Stimulated activated CD4-positive, alpha-beta T cell treated with anti-CD3 and anti-CD28 coated beads, Interleukin-4, amount 100 ng/mL, for 4 hours (primary cell): ENCODE measurements around the gene CITED4.
A peak's percentile ranks its signal among the peaks of the same experiment; 100 is the strongest.

Experiments used
- DNase-seq, 2 experiments: peaks; one replicate each; pipeline ENCODE4 v3.0.0-alpha.2; 2020

The CITED4 gene

GRCh38 chr1:40851643-40852042 is 10.5 kb downstream of the CITED4 start:
- DNase-seq: no peak

- peak; percentile 71 to 73 for DNase-seq
Observed at GRCh38 chr1:40849801-40850592, 12.2 kb downstream of the CITED4 start.

- DNase-seq: no peak
Observed at GRCh38 chr1:40848530-40849189, 13.5 kb downstream of the CITED4 start.

- no peak for DNase-seq
Observed at GRCh38 chr1:40847023-40847745, 15.0 kb downstream of the CITED4 start.

GRCh38 chr1:40845895-40846294 is 16.3 kb downstream of the CITED4 start:
- no peak for DNase-seq

GRCh38 chr1:40844887-40845878 is 17.0 kb downstream of the CITED4 start:
- DNase-seq: peak in 1 of 2 experiments; percentile 23

GRCh38 chr1:40844079-40844478 is 18.1 kb downstream of the CITED4 start:
- no peak for DNase-seq

GRCh38 chr1:40842691-40843090 is 19.5 kb downstream of the CITED4 start:
- DNase-seq: no peak

- no peak for DNase-seq
Observed at GRCh38 chr1:40842207-40842606, 20.0 kb downstream of the CITED4 start.

- no peak for DNase-seq
Observed at GRCh38 chr1:40841602-40842001, 20.6 kb downstream of the CITED4 start.

GRCh38 chr1:40840526-40841323 is 21.4 kb downstream of the CITED4 start:
- no peak for DNase-seq

- no peak for DNase-seq
Observed at GRCh38 chr1:40839943-40840335, 22.2 kb downstream of the CITED4 start.

- DNase-seq: no peak
Observed at GRCh38 chr1:40838980-40839942, 22.9 kb downstream of the CITED4 start.

- no peak for DNase-seq
Observed at GRCh38 chr1:40838045-40838979, 23.9 kb downstream of the CITED4 start.

GRCh38 chr1:40837601-40838000 is 24.6 kb downstream of the CITED4 start:
- DNase-seq: no peak

- DNase-seq: no peak
Observed at GRCh38 chr1:40836283-40836682, 25.9 kb downstream of the CITED4 start.

GRCh38 chr1:40834968-40835545 is 27.1 kb downstream of the CITED4 start:
- no peak for DNase-seq

GRCh38 chr1:40833979-40834378 is 28.2 kb downstream of the CITED4 start:
- DNase-seq: no peak
